Measurements from ENCODE around the gene CCDC74B.
"Not testable (repeated sequence)": the region's sequence is repeated elsewhere in the genome, so short reads cannot be mapped to it uniquely, and the experiment has no call there.

The CCDC74B gene

GRCh38 chr2:130156624-130157004, 11.7 kb upstream of the CCDC74B start:
- DNase-seq (ENCODE audit: insufficient read length, low spot score) = no peak
- FAIRE-seq = no peak

DNA sequence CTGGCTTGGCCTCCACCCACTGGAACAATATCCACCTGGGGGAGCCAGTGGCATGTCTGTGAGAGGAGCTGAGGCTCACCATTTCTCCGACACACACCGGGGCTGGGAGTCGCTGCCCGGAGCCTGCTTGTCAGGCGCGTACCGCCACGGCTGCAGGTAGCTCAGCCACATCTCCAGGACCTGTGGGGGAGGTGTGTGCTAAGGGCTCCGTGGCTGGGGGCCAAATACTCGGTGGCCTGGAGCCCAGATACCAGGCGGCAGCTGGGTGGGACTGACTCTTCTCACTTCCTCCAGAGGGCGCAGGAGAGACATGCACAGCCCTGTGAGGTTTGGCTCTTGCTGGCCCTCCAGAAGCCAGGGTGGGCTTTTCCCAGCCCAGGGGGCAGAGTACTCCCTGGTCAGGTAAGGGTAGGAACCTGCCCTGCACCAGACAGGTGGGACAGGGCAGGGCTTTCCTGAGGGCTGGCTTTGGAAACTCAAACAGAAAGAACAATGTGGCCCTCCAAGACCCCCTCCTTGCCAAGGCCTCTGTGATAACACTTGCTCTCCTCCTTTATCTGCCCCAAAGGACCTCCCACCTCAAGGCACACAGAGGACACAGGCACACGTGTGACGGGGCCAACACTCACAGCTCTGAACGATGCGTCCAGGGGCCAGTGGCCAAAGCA, 11.2 kb upstream of the CCDC74B start:
- not testable (repeated sequence) for DNase-seq (ENCODE audit: insufficient read length, low spot score); FAIRE-seq

More at GRCh38 chr2:130156624-130157004, 11.7 kb upstream of the CCDC74B start:
- TF ChIP-seq POLR2A (IDR thresholded peaks at IDR 0.05; ENCODE audit: low read depth, low read length) = no peak

DNA sequence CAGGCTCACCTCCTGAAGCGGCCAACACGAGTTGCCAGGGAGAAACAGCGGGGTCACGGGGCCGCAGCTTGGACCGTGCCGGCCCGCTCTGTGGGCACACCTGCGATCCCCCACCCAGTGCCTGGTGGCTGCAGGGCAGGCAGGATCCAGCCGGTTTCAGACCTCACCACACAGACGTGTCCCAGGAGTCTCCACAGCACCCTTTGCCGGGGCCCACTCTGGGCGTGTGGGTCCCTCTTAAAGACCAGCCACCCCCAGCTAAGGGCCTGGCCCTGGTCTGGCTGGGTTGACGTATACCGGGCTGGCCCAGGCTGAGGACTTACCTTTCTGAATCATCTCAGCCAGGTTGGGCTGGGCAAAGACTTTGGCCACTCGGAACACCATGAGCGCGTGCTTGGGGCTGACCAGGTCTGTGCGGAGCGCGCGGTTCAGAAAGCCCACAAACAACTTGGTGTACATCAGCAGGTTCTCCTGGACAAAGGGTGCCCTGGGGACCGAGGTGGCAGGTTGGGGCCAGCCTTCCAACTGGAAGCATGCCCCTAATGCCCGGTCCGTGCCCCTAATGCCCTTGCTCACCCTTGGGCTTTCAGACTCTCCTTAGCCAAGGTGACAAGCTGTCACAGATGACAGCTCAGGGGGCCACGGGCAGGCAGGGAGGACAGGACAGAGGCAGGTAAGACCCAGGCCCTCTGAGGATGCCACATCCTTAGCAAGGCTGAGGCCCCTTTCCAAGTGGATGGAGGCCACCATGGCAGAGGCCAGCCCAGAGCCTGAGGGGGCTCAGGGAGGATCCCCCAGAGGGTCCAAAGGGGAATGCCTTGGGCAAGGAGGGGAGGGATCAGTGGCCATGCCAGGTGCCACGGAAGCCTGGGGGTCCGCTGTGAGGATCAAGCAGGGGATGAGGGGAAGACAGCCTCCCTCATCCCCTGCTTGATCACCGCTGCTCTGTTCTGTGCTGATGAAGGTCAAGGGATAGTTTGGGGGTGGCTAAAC, 10.2 kb upstream of the CCDC74B start:
- no peak for FAIRE-seq

DNA sequence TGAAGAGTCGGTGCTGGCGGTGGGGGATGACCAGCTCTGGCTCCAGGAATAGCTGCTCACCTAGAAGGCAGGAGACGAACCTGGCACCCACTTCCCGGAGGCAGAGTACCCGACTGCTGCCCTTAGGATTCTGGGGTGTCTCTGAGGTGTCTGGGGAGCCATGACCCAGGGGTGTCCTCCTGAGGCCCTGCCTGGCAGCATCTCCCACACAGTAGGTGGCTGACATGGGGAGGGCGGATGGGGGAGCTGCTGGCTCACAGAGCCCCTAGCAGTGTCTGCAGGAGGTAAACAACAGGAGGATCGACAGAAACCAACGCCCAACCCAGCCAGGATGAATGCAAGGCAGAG, 9.5 kb upstream of the CCDC74B start:
- not testable (repeated sequence) for DNase-seq (ENCODE audit: insufficient read length, low spot score); FAIRE-seq

More for the DNA sequence above, 10.2 kb upstream of the CCDC74B start:
- no peak for DNase-seq (ENCODE audit: insufficient read length, low spot score)
- no peak for TF ChIP-seq POLR2A (IDR thresholded peaks at IDR 0.05; ENCODE audit: low read depth, low read length)

DNA sequence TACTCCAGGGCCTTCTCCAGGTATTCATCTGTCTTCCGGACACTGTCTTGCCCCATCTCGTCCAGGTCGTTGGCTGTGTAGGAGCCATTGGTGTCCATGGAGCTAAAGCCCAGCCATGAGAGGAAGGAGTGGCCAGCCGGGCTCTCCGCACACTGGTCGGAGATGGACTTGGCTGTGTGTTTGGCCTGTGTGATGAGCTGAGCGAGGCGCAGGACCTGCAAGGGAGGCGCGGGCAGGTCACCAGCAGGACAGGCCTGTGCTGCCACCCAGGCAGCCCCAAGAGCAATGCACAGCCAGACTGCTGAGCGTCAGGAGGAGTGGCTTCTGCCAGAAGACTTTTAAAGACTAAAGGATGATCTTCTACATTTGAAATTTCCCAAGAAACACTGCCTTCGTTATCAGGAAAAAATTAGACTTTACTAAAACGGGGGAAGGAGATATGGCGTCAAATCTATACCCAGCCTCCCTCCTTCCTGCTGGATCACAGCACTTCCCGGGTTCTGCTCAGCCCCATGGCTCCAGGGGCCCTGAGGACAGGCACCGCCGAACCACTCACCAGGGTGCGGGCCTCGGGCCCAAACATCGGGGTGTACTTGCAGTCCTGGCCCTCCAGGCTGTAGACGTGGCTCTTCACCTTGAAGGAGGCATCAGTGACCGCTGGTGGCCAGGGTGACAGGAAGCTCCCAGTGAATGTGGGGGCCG, 9.0 kb upstream of the CCDC74B start:
- FAIRE-seq; DNase-seq (ENCODE audit: insufficient read length, low spot score): not testable (repeated sequence)

DNA sequence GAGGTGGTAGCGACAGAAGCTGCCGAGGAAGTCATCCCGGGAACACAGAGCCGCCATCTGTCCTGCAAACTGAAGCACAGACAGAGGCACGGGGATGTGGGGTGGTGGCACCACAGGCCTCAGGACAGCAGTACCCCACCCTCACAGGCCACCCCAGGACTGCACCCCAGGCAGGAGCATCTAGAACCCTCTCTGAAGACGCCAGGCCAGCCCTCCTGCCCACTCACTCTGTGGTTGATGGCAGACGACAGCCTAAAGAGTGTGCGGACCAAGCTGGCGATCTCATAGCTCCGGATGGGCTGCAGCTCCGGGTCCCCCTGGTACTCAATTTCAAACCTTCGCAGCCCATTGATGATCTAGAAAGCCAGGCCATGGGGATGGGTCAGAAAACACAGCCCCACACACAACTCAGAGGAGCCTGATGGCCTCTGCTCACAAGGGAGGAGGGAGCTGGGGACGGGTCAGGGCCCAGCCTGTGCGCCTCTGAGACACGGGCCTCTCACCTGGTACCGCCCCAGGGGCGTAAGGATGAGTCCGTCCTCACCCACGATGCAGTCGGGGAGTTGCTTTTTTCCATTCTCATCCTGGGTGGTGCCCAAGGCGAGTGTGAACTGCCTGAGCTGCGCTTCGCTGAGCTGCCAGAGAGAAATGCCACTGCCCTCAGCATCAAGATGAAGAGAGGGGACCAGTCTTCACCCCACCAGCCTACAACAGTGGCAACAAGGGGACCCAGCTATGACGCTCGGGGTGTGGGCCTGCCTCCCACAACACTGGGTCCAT, 8.1 kb upstream of the CCDC74B start:
- DNase-seq (ENCODE audit: insufficient read length, low spot score) = no peak
- FAIRE-seq = no peak
- no peak for TF ChIP-seq POLR2A (IDR thresholded peaks at IDR 0.05; ENCODE audit: low read depth, low read length)

DNA sequence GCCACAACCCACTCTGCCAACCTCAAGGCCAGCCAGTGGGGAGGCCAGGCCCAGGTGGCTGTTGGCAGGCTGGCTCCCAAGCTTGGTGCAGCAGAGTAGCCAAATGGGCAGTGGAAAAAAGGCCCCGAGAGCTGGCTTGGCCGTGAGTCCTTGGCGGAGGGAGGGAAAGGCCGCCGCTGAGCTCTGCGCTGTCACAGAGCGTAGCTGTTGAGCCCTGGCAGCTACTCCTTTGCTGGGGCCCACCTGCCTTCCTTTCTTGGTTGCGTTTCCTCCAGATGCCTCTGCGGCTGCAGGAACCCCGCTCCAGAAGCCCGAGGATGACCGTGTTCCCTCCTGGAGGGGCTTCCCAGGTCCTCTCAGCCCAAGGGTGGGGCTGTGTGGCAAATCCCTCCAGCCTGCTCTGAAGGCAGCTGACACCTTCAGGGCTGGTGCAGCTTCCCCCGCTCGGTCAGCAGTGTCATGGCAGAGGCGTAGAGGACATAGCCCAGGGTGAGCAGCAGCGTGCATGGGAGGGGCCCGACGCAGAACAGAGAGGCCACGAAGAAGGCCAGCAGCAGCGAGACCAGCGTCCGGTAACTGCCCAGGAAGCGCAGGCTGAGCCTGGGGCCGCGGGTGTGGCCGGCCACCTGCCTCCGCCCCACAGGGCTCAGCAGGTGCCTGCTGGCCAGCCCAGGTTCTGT, 7.4 kb upstream of the CCDC74B start:
- not testable (repeated sequence) for FAIRE-seq; DNase-seq (ENCODE audit: insufficient read length, low spot score)

DNA sequence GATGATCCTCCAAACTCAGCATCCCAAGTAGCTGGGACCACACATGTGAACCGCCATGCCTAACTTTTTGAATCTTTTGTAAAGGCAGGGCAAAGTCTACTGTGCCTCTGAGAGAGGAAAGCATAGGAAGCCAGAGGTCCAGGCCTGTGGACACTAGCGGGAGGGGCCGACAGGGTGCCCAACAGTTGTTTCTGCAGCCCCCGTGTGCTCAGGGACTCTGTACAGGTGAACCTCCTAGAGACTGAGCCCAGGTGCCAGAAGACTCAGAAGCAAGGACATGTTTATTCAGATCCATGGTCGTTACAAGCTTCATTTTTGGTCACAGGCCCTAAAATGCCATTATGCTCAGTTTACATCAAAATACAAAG, 6.2 kb upstream of the CCDC74B start:
- DNase-seq (ENCODE audit: insufficient read length, low spot score); FAIRE-seq: not testable (repeated sequence)

GRCh38 chr2:130150181-130151144, 5.6 kb upstream of the CCDC74B start:
- FAIRE-seq = no peak
- no peak for TF ChIP-seq POLR2A (IDR thresholded peaks at IDR 0.05; ENCODE audit: low read depth, low read length)
- no peak for DNase-seq (ENCODE audit: insufficient read length, low spot score)

- not testable (repeated sequence) for DNase-seq (ENCODE audit: insufficient read length, low spot score); FAIRE-seq
These were observed 3.6 kb upstream of the CCDC74B start for GRCh38 chr2:130148515-130148914.

DNA sequence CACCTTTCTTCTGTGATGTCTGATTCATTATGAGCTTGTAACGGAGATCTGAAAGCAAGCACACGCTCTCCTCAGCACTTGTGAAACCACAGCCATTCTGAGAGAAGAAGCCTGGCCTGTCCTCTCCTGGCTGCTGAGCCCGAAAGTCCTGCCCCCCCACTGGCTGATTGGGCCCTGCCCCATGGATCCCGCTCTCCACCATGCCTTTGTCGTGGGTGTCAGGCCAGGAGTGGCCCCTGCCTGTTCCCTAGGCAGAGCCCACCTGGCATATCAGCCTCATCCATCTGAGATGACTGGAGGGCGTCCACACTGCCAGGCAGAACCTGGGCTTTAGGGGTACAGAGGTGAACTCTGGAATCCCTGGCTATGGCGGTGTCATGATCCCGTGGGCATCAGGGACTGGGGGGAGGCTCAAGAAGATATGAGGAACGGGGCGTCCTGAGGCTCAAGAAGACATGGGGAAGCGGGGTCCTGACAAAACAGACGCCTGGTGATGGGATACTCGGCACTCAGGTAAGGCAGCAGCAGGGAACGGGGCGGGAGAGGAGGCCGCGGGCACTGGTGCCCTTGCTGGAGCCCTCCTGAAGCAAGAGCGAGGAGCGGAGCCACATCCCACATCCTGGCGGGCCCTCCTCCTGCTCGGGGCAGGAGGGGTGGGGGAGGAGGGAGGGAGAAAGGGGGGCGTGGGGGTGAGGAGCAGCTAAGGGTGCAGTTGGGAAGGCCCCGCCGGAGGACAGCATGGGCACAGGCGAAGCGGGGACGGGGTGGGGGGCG, 1.5 kb downstream of the CCDC74B start:
- FAIRE-seq; DNase-seq (ENCODE audit: insufficient read length, low spot score): not testable (repeated sequence)

DNA sequence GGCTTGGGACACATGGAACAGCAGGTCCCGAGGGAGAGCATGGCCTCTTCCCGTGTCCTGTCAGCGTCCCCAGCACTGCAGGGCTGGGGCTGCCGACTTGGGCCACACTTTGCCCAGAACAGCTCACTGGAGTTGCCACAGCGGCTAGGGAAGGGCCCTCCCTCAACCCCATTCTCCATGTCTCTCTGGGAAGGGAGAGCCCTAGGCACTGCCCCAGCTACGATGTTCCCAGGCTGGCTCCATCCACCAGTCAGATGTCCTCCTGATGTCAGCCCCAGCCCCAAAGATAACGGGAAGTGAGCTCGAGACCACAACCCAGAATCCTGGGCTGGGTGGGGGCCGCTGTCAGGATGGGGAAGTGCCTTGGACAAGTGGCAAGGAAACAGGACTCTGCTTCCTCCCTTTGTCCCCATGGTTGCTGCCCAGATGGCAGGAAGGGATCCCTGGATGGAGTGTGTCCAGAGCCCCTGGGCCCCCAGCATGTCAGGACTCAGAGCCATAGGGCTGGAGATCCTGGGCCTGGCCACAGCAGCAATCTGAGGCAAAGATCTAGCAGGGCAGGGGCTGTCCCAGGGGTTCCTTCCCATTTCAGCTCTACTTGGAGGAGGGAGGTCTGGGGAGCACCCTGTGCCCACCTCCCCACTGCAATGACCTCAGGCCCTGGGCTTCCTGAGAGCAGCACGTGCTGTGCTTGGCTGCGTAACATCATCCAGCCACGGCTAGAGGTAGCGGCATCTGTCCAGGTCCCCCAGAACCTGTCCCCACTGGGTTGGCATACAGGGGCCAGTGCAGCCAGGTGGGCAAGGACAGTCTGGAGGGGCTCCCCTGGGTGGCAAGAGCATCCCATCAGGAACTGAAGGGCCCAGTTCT, 2.3 kb downstream of the CCDC74B start:
- DNase-seq (ENCODE audit: insufficient read length, low spot score); FAIRE-seq: not testable (repeated sequence)

GRCh38 chr2:130141645-130142370, 3.1 kb downstream of the CCDC74B start:
- not testable (repeated sequence) for FAIRE-seq; DNase-seq (ENCODE audit: insufficient read length, low spot score)

DNA sequence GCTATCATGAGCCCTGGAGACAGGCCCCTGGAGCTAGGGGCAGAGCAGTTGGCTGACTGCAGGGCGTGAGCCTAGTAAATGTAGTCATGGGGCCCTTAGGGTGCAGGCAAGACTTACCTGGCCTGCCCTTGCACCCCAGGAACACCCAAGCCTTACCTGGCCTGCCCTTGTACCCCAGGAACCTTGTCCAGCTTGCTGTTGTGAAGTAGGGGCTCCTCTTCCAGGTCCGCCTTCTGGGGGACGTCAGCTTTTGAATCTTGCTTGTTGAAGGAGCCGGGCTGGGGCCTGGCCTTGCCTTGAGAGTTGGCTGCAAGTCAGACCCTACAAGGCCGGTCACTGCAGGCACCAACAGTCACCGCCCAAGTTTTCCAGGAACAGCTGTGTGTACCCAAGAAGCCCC, 3.9 kb downstream of the CCDC74B start:
- FAIRE-seq; DNase-seq (ENCODE audit: insufficient read length, low spot score): not testable (repeated sequence)

- DNase-seq (ENCODE audit: insufficient read length, low spot score); FAIRE-seq: not testable (repeated sequence)
These were observed 4.4 kb downstream of the CCDC74B start for GRCh38 chr2:130140516-130140915.
